ENCODE measurements around the gene TMEM40.

The TMEM40 gene

DNA sequence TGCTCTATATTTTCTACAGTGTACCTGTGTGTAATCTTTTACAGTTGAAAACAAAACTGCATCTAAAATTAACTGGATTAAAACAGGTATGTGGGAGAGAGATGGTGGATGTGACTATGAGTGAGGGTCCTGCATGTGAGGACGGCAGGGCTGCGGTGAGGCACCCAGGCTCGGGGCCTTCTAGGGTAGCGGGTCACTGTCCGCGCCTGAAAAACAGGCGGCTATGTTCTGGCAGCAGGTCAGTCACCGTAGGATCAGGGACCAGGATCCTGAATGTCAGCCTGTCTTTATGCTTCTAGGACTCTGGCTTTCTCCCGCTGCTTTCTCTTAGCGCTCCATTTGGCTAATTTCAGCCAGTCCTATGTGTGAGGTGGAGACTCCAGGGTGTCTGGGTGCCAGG lies 12.6 kb downstream of the TMEM40 start:
- Histone ChIP-seq H3K27ac (no peak overlapping the region), H3K4me3 (ENCODE audit: low read depth in 1 of 2, low read length in 1 of 2) (no peak overlapping the region), H3K27me3 (peaks cover 33% of the 10 kb centered on the region), H3K4me1 (ENCODE audit: control insufficient read depth in 1 of 2, insufficient read depth in 1 of 2, low read depth in 1 of 2, low read length in 1 of 2) (no peaks in the 10 kb centered on the region), H3K36me3 (no peaks in the 10 kb centered on the region), H3K9me3 (no peaks in the 10 kb centered on the region)
- TF ChIP-seq, protein P1, sequence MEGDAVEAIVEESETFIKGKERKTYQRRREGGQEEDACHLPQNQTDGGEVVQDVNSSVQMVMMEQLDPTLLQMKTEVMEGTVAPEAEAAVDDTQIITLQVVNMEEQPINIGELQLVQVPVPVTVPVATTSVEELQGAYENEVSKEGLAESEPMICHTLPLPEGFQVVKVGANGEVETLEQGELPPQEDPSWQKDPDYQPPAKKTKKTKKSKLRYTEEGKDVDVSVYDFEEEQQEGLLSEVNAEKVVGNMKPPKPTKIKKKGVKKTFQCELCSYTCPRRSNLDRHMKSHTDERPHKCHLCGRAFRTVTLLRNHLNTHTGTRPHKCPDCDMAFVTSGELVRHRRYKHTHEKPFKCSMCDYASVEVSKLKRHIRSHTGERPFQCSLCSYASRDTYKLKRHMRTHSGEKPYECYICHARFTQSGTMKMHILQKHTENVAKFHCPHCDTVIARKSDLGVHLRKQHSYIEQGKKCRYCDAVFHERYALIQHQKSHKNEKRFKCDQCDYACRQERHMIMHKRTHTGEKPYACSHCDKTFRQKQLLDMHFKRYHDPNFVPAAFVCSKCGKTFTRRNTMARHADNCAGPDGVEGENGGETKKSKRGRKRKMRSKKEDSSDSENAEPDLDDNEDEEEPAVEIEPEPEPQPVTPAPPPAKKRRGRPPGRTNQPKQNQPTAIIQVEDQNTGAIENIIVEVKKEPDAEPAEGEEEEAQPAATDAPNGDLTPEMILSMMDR (IDR thresholded peaks at IDR 0.05): no peak

DNA sequence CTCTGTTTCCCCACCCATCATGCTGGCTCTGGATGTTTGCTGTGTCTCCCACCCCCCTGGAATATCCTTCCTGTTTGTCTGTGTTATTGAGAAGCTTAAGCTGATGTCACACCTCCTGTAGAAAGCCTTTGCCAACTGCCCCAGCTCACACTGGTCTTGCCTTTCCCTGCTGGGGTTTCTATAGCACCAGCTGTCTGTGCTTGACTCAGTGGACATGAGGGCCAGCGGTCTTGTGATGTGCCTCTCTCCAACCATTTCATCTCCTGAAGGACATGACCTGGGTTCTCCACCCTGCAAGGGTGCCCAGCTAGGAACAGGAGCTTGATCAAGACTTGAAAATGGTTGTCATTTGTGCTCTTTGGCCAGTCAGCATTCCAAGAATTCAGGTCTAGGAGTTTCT lies 14.7 kb downstream of the TMEM40 start:
- no peak overlapping the region for H3K27ac ChIP-seq
- no peaks in the 10 kb centered on the region for H3K4me1 ChIP-seq (ENCODE audit: control insufficient read depth in 1 of 2, insufficient read depth in 1 of 2, low read depth in 1 of 2, low read length in 1 of 2)
- peaks cover 33% of the 10 kb centered on the region for H3K27me3 ChIP-seq
- H3K36me3 ChIP-seq: no peaks in the 10 kb centered on the region
- H3K9me3 ChIP-seq: no peaks in the 10 kb centered on the region
- no peak overlapping the region for H3K4me3 ChIP-seq (ENCODE audit: low read depth in 1 of 2, low read length in 1 of 2)
- TF ChIP-seq, protein P1 (IDR thresholded peaks at IDR 0.05): no peak

DNA sequence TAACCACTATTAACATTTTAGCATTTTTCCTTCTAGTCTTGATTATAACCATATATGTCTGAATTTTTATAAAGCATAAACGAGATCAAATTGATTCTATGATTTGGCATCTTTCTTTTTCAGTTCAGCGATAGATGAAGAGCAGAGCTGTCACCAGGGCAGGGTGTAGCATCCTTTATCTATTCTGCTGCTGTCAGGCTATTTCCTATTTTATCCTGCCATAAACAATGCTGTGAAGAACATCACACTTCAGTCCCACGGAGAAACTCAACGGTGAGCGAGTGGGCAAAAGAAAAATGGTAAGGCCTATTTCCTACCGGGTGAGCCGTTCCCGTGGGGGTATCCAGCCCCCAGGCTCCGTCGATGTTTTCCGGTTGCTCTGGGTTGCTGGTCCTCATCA lies 15.5 kb downstream of the TMEM40 start:
- no peaks in the 10 kb centered on the region for H3K9me3 ChIP-seq
- H3K27ac ChIP-seq: no peak overlapping the region
- peaks cover 27% of the 10 kb centered on the region for H3K27me3 ChIP-seq
- TF ChIP-seq, protein P1 (IDR thresholded peaks at IDR 0.05): no peak
- no peaks in the 10 kb centered on the region for H3K36me3 ChIP-seq
- H3K4me3 ChIP-seq (ENCODE audit: low read depth in 1 of 2, low read length in 1 of 2): no peak overlapping the region
- no peaks in the 10 kb centered on the region for H3K4me1 ChIP-seq (ENCODE audit: control insufficient read depth in 1 of 2, insufficient read depth in 1 of 2, low read depth in 1 of 2, low read length in 1 of 2)

DNA sequence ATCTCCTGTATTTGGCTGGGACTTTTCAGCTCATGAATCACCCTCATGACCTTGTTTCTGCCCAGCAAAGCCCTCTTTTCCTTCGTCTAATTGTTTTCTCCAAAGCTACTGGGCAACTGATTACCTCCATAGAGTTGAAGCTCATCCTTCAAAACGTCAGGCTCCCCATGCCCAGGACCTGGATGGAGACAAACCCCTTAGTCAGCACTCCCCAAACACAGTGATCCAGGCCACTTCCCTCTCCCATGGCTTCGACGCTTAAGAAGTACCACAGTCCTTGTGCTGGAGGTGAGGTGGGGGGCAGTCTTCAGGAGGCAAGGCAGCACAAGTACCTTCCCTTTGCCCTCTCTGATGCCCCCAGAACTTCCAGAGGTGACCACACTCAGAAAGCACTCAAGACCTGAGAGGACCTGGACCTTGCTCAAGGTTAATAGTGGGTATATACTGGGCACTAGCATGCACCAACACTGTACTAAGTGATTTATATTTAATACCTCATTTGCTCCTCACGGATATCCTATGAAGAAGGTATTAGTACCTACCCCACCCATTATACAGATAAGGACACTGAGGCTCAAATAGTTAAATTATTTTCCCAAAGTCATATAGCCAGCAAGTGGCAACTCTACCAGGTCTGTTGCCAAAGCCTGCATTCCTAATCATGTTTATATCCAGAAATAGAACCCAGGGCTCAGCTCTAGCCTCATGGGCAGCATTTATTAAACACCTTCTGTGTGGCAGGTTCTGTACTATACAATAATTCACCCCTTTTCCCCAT lies 16.5 kb downstream of the TMEM40 start:
- Histone ChIP-seq H3K4me1 (ENCODE audit: control insufficient read depth in 1 of 2, insufficient read depth in 1 of 2, low read depth in 1 of 2, low read length in 1 of 2) (no peaks in the 10 kb centered on the region), H3K36me3 (no peaks in the 10 kb centered on the region), H3K27ac (no peak overlapping the region), H3K27me3 (peaks cover 20% of the 10 kb centered on the region), H3K9me3 (no peaks in the 10 kb centered on the region), H3K4me3 (ENCODE audit: low read depth in 1 of 2, low read length in 1 of 2) (no peak overlapping the region)
- TF ChIP-seq, protein P1 (IDR thresholded peaks at IDR 0.05): no peak

DNA sequence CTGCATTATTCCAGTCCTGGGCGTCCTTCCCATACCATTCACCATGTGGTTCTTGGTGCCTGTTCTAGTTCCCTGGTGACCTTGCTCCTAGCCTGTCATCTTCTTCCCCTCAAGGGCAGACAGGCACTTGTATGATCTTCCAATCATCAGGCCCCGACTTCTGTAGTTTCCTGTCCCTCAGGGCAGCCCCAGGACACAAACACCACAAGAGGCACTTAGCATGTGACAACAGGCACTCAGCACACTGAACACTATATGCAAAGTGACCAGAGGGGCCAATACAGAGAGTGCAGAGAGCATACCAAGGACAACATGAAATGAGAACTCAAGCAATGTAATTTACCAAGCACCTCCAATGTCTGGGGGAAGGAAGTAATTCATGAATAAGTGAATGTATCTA lies 17.9 kb downstream of the TMEM40 start:
- Histone ChIP-seq H3K27me3 (peaks cover 16% of the 10 kb centered on the region), H3K36me3 (no peaks in the 10 kb centered on the region), H3K4me3 (ENCODE audit: low read depth in 1 of 2, low read length in 1 of 2) (no peak overlapping the region)

More for the DNA sequence above, 17.9 kb downstream of the TMEM40 start:
- Histone ChIP-seq H3K4me1 (ENCODE audit: control insufficient read depth in 1 of 2, insufficient read depth in 1 of 2, low read depth in 1 of 2, low read length in 1 of 2) (no peaks in the 10 kb centered on the region), H3K27ac (no peak overlapping the region), H3K9me3 (no peaks in the 10 kb centered on the region)
- TF ChIP-seq, protein P1 (IDR thresholded peaks at IDR 0.05): no peak
